Upper lobe of left lung (tissue), 6 donors: ENCODE data around the gene ZXDC. TPM values are rescaled to one million over a fixed set of nuclear protein-coding genes. Genes with fewer than 3 reads are reported as not detected.

Source experiments
- ATAC-seq, 2 donors: fragments of 200-7000 bp; cut with Tn5 transposase; one replicate each; pipeline ENCODE4 v1.9.1; 2022; ENCODE audit warnings: mild to moderate bottlenecking in 2 of 2, moderate library complexity in 2 of 2; ENCODE audit not compliant: low FRiP score in 2 of 2
- DNase-seq, 2 donors: peaks; one replicate each; pipeline ENCODE4 v3.0.0-alpha.2; 2019 to 2020
- H3K27ac ChIP-seq, 4 donors: fragments of 200-600 bp; sonication (generic); one replicate each; pipeline ENCODE4 v1.5.1; 2016 to 2019
- H3K27me3 ChIP-seq, 4 donors: fragments of 200-600 bp; sonication (generic); one replicate each; pipeline ENCODE4 v1.5.1; 2017 to 2019
- H3K36me3 ChIP-seq, 4 donors: fragments of 200-600 bp; sonication (generic); one replicate each; pipeline ENCODE4 v1.5.1; 2016 to 2019
- H3K4me1 ChIP-seq, 4 donors: fragments of 200-600 bp; sonication (generic); one replicate each; pipeline ENCODE4 v1.5.1; 2018 to 2019
- H3K4me3 ChIP-seq, 4 donors: fragments of 200-600 bp; sonication (generic); one replicate each; pipeline ENCODE4 v1.5.1; 2017 to 2019; ENCODE audit warnings: mild to moderate bottlenecking in 2 of 4, moderate library complexity in 1 of 4
- H3K9me3 ChIP-seq, 4 donors: fragments of 200-600 bp; sonication (generic); one replicate each; pipeline ENCODE4 v1.5.1; 2018 to 2019
- CTCF ChIP-seq, 6 experiments: fragments of 450-650 bp in 4 of 6; fragments of 200-600 bp in 2 of 6; sonication (generic) in 2 of 6; IDR thresholded peaks; one replicate each; pipeline ENCODE4 v1.5.1; 2016 to 2019; ENCODE audit warnings: antibody characterized with exemption in 6 of 6
- EP300 ChIP-seq, 4 donors: sonication (generic); formaldehyde crosslinking; IDR thresholded peaks; one replicate each; pipeline ENCODE4 v1.5.1; 2017; ENCODE audit warnings: antibody characterized with exemption in 4 of 4, control low read depth in 2 of 4
- POLR2A ChIP-seq, 4 donors: fragments of 450-650 bp; IDR thresholded peaks; one replicate each; pipeline ENCODE4 v1.5.1; 2016 to 2017; ENCODE audit warnings: antibody characterized with exemption in 4 of 4, mild to moderate bottlenecking in 2 of 4
- POLR2AphosphoS5 ChIP-seq, 2 donors: sonication (generic); formaldehyde crosslinking; IDR thresholded peaks; one replicate each; pipeline ENCODE4 v1.5.1; 2017; ENCODE audit warnings: antibody characterized with exemption in 2 of 2
- WGBS, 2 donors: methylation state at CpG; one replicate each; pipeline ENCODE4 v1.1.5; 2017 to 2018; 5-methylcytosine and 5-hydroxymethylcytosine counted together
- total RNA-seq, 6 donors: library from RNA; depleted of rRNA in 4 of 6; stranded (reverse); fragments of >200 nt in 4 of 6; gene quantifications; one replicate each; pipeline versions ENCODE4 v1.1.0 to v1.2.1, GENCODE V29; 2016 to 2021
- donor health status: DM: no; HTN: no; CAD: no; lungs with moderate emphysema.
- donor health status: DM: no; HTN: yes; CAD: no; lungs with severe emphysema.

ZXDC gene
- total RNA-seq, 6 donors from 2014 or later = 35.9 to 112 (median 53.5) TPM

GRCh38 chr3:126442094-126442855, 33.4 kb downstream of the ZXDC start:
- H3K9me3 ChIP-seq = no peaks in the 10 kb centered on the region
- WGBS, 2 donors = 89 to 90% methylated on average over 13 of the region's 13 CpGs
- H3K36me3 ChIP-seq = peaks cover 10 to 50% (median 34%) of the 10 kb centered on the region in 4 donors
- DNase-seq (no peak), ATAC-seq (no peak)
- TF ChIP-seq POLR2AphosphoS5 (IDR thresholded peaks at IDR 0.05) = no peak
- TF ChIP-seq EP300 (IDR thresholded peaks at IDR 0.05) = no peak
- TF ChIP-seq POLR2A (IDR thresholded peaks at IDR 0.05) = no peak
- TF ChIP-seq CTCF (IDR thresholded peaks at IDR 0.05) = no peak
- H3K27ac ChIP-seq = no peak overlapping the region
- H3K4me3 ChIP-seq = no peak overlapping the region
- H3K4me1 ChIP-seq = peaks cover 0 to 5% (median 0%) of the 10 kb centered on the region in 4 donors
- H3K27me3 ChIP-seq = no peaks in the 10 kb centered on the region

- no peaks in the 10 kb centered on the region for H3K9me3 ChIP-seq
- peaks cover 0 to 5% (median 0%) of the 10 kb centered on the region in 4 donors for H3K4me1 ChIP-seq
- ATAC-seq (peak in 1 of 2 donors; percentile 34), DNase-seq (peak in 1 of 2 donors; percentile 76)
- 91 to 96% methylated on average over 14 to 20 of the region's 20 CpGs for WGBS, 2 donors
- H3K36me3 ChIP-seq = peaks cover 15 to 59% (median 42%) of the 10 kb centered on the region in 4 donors
- H3K4me3 ChIP-seq = no peak overlapping the region
- no peaks in the 10 kb centered on the region for H3K27me3 ChIP-seq
- H3K27ac ChIP-seq = no peak overlapping the region
- no peak for TF ChIP-seq POLR2AphosphoS5 (IDR thresholded peaks at IDR 0.05)
- TF ChIP-seq POLR2A (IDR thresholded peaks at IDR 0.05) = no peak
- no peak for TF ChIP-seq CTCF (IDR thresholded peaks at IDR 0.05)
- TF ChIP-seq EP300 (IDR thresholded peaks at IDR 0.05) = no peak
These were observed 34.3 kb downstream of the ZXDC start for GRCh38 chr3:126441256-126441880.

GRCh38 chr3:126440709-126440995, 35.0 kb downstream of the ZXDC start:
- Histone ChIP-seq H3K27ac (no peak overlapping the region), H3K9me3 (no peaks in the 10 kb centered on the region), H3K4me1 (peaks cover 0 to 5% (median 0%) of the 10 kb centered on the region in 4 donors), H3K27me3 (no peaks in the 10 kb centered on the region), H3K4me3 (no peak overlapping the region), H3K36me3 (peaks cover 15 to 66% (median 48%) of the 10 kb centered on the region in 4 donors)
- DNase-seq (peak in 1 of 2 donors; percentile 34), ATAC-seq (no peak)
- WGBS, 2 donors = 89 to 94% methylated on average over 9 of the region's 9 CpGs
- TF ChIP-seq EP300 (IDR thresholded peaks at IDR 0.05) = no peak
- no peak for TF ChIP-seq CTCF (IDR thresholded peaks at IDR 0.05)
- TF ChIP-seq POLR2A (IDR thresholded peaks at IDR 0.05) = no peak
- no peak for TF ChIP-seq POLR2AphosphoS5 (IDR thresholded peaks at IDR 0.05)

- no peak for ATAC-seq
- no peak overlapping the region for H3K27ac ChIP-seq
- H3K4me1 ChIP-seq = no peaks in the 10 kb centered on the region
- peaks cover 15 to 71% (median 52%) of the 10 kb centered on the region in 4 donors for H3K36me3 ChIP-seq
- H3K27me3 ChIP-seq = no peaks in the 10 kb centered on the region
- no peak overlapping the region for H3K4me3 ChIP-seq
- TF ChIP-seq EP300 (IDR thresholded peaks at IDR 0.05) (no peak), POLR2A (IDR thresholded peaks at IDR 0.05) (no peak), POLR2AphosphoS5 (IDR thresholded peaks at IDR 0.05) (no peak), CTCF (IDR thresholded peaks at IDR 0.05) (no peak)
- no peak for DNase-seq
- no peaks in the 10 kb centered on the region for H3K9me3 ChIP-seq
- 92 to 94% methylated on average over 11 to 12 of the region's 12 CpGs for whole genome bisulfite sequencing, 2 donors
These were observed 35.6 kb downstream of the ZXDC start for GRCh38 chr3:126439968-126440708.
